SK-N-SH treated with all-trans-retinoic acid at 6 μM for 48 hours (cell line): ENCODE data around the gene MIR17HG.

Experiments used
- ATAC-seq: fragments of 200-7000 bp; cut with Tn5 transposase; 3 replicates; pipeline ENCODE4 v1.9.1; 2020; ENCODE audit warnings: mild to moderate bottlenecking, moderate library complexity
- ARNTL ChIP-seq: fragments of 450-650 bp; formaldehyde crosslinking; IDR thresholded peaks from 2 replicates; pipeline ENCODE4 v1.5.0; 2020; ENCODE audit warnings: low read depth, mild to moderate bottlenecking, moderate library complexity, borderline replicate concordance
- BACH2 ChIP-seq: fragments of 250-450 bp; sonication (Bioruptor Pico); IDR thresholded peaks from 2 replicates; pipeline ENCODE4 v1.9.0; 2021; ENCODE audit warnings: mild to moderate bottlenecking, borderline replicate concordance
- CSDC2 ChIP-seq: fragments of 250-450 bp; sonication (Bioruptor Pico); IDR thresholded peaks from 2 replicates; pipeline ENCODE4 v1.5.0; 2020; ENCODE audit warnings: mild to moderate bottlenecking, moderate library complexity
- CSRNP3 ChIP-seq: fragments of 250-450 bp; sonication (Bioruptor Pico); IDR thresholded peaks from 2 replicates; pipeline ENCODE4 v1.5.1; 2021; ENCODE audit warnings: mild to moderate bottlenecking, moderate library complexity
- ISL1 ChIP-seq: fragments of 250-450 bp; sonication (Bioruptor Pico); IDR thresholded peaks from 2 replicates; pipeline ENCODE4 v2.1.2; 2022; ENCODE audit warnings: mild to moderate bottlenecking, moderate library complexity
- OSR1 ChIP-seq: fragments of 250-450 bp; sonication (Bioruptor Pico); IDR thresholded peaks from 2 replicates; pipeline ENCODE4 v1.8.0; 2022; ENCODE audit warnings: moderate library complexity, mild to moderate bottlenecking, inconsistent platforms
- RARB ChIP-seq: fragments of 250-450 bp; sonication (Bioruptor Pico); IDR thresholded peaks from 2 replicates; pipeline ENCODE4 v1.8.0; 2021; ENCODE audit warnings: mild to moderate bottlenecking, moderate library complexity
- TOX ChIP-seq: fragments of 250-450 bp; sonication (Bioruptor Pico); IDR thresholded peaks from 2 replicates; pipeline ENCODE4 v1.8.0; 2021; ENCODE audit warnings: mild to moderate bottlenecking, moderate library complexity, borderline replicate concordance
- ZC3H10 ChIP-seq: fragments of 250-450 bp; sonication (Bioruptor Pico); IDR thresholded peaks from 2 replicates; pipeline ENCODE4 v1.5.1; 2021; ENCODE audit warnings: mild to moderate bottlenecking, moderate library complexity
- ZFP30 ChIP-seq: fragments of 450-650 bp; formaldehyde crosslinking; IDR thresholded peaks from 2 replicates; pipeline ENCODE4 v1.5.0; 2022; ENCODE audit warnings: mild to moderate bottlenecking, moderate library complexity
- ZNF565 ChIP-seq: fragments of 450-650 bp; formaldehyde crosslinking; conservative IDR thresholded peaks from 2 replicates; pipeline ENCODE4 v1.5.0; 2020; ENCODE audit warnings: low read depth, mild to moderate bottlenecking, moderate library complexity
- ZNF8 ChIP-seq: fragments of 450-650 bp; formaldehyde crosslinking; IDR thresholded peaks from 2 replicates; pipeline ENCODE4 v1.5.0; 2020; ENCODE audit warnings: mild to moderate bottlenecking, moderate library complexity
- TF ChIP-seq, protein P1 (sequence below): fragments of 250-450 bp; sonication (Bioruptor Pico); IDR thresholded peaks from 2 replicates; pipeline ENCODE4 v1.5.0; 2020; ENCODE audit warnings: mild to moderate bottlenecking, moderate library complexity
- TF ChIP-seq, protein P2 (sequence below): fragments of 250-450 bp; sonication (Bioruptor Pico); IDR thresholded peaks from 2 replicates; pipeline ENCODE4 v1.5.1; 2020; ENCODE audit warnings: low read depth, mild to moderate bottlenecking, moderate library complexity
- TF ChIP-seq, protein P3 (sequence below): fragments of 250-450 bp; sonication (Bioruptor Pico); IDR thresholded peaks from 2 replicates; pipeline ENCODE4 v1.8.0; 2021; ENCODE audit warnings: low read depth, mild to moderate bottlenecking, moderate library complexity, borderline replicate concordance
- TF ChIP-seq, protein P4 (sequence below): fragments of 250-450 bp; sonication (Bioruptor Pico); IDR thresholded peaks from 2 replicates; pipeline ENCODE4 v1.8.0; 2020; ENCODE audit warnings: mild to moderate bottlenecking, moderate library complexity, borderline replicate concordance

Gene MIR17HG

GRCh38 chr13:91348906-91349435 lies 1.5 kb downstream of the MIR17HG start:
- TF ChIP-seq, protein P1, sequence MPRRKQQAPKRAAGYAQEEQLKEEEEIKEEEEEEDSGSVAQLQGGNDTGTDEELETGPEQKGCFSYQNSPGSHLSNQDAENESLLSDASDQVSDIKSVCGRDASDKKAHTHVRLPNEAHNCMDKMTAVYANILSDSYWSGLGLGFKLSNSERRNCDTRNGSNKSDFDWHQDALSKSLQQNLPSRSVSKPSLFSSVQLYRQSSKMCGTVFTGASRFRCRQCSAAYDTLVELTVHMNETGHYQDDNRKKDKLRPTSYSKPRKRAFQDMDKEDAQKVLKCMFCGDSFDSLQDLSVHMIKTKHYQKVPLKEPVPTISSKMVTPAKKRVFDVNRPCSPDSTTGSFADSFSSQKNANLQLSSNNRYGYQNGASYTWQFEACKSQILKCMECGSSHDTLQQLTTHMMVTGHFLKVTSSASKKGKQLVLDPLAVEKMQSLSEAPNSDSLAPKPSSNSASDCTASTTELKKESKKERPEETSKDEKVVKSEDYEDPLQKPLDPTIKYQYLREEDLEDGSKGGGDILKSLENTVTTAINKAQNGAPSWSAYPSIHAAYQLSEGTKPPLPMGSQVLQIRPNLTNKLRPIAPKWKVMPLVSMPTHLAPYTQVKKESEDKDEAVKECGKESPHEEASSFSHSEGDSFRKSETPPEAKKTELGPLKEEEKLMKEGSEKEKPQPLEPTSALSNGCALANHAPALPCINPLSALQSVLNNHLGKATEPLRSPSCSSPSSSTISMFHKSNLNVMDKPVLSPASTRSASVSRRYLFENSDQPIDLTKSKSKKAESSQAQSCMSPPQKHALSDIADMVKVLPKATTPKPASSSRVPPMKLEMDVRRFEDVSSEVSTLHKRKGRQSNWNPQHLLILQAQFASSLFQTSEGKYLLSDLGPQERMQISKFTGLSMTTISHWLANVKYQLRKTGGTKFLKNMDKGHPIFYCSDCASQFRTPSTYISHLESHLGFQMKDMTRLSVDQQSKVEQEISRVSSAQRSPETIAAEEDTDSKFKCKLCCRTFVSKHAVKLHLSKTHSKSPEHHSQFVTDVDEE, result 0 out of 2 replicates have a peak, but pooled peaks have one; percentile 30
- TF ChIP-seq, protein P2, sequence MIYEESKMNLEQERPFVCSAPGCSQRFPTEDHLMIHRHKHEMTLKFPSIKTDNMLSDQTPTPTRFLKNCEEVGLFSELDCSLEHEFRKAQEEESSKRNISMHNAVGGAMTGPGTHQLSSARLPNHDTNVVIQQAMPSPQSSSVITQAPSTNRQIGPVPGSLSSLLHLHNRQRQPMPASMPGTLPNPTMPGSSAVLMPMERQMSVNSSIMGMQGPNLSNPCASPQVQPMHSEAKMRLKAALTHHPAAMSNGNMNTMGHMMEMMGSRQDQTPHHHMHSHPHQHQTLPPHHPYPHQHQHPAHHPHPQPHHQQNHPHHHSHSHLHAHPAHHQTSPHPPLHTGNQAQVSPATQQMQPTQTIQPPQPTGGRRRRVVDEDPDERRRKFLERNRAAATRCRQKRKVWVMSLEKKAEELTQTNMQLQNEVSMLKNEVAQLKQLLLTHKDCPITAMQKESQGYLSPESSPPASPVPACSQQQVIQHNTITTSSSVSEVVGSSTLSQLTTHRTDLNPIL (CRISPR knock-in tag), result no peak
- TF ChIP-seq, protein P3, sequence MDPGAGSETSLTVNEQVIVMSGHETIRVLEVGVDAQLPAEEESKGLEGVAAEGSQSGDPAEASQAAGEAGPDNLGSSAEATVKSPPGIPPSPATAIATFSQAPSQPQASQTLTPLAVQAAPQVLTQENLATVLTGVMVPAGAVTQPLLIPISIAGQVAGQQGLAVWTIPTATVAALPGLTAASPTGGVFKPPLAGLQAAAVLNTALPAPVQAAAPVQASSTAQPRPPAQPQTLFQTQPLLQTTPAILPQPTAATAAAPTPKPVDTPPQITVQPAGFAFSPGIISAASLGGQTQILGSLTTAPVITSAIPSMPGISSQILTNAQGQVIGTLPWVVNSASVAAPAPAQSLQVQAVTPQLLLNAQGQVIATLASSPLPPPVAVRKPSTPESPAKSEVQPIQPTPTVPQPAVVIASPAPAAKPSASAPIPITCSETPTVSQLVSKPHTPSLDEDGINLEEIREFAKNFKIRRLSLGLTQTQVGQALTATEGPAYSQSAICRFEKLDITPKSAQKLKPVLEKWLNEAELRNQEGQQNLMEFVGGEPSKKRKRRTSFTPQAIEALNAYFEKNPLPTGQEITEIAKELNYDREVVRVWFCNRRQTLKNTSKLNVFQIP (CRISPR knock-in tag), result 0 out of 2 replicates have a peak, but pooled peaks have one; percentile 64
- peak; percentile 70 for ATAC-seq

DNA sequence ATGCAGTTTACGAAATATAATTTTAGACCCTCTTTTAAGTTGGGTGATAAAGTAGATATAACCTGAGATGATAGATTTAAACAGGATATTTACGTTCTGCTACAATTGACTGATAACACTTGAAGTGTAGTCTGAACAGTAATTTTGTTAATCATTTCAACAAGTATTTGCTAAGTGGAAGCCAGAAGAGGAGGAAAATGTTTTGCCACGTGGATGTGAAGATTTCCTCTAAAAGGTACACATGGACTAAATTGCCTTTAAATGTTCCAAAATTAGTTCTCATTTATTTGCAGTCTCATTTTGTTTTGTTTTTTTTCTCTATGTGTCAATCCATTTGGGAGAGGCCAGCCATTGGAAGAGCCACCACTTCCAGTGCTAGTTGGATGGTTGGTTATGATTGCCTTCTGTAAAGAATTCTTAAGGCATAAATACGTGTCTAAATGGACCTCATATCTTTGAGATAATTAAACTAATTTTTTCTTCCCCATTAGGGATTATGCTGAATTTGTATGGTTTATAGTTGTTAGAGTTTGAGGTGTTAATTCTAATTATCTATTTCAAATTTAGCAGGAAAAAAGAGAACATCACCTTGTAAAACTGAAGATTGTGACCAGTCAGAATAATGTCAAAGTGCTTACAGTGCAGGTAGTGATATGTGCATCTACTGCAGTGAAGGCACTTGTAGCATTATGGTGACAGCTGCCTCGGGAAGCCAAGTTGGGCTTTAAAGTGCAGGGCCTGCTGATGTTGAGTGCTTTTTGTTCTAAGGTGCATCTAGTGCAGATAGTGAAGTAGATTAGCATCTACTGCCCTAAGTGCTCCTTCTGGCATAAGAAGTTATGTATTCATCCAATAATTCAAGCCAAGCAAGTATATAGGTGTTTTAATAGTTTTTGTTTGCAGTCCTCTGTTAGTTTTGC lies 2.8 kb downstream of the MIR17HG start:
- ATAC-seq, result no peak

More for the DNA sequence above, 2.8 kb downstream of the MIR17HG start:
- TF ChIP-seq ZNF565 (CRISPR knock-in tag) (no peak), ZC3H10 (CRISPR knock-in tag) (no peak), ZFP30 (CRISPR knock-in tag) (no peak), BACH2 (CRISPR knock-in tag) (no peak), ISL1 (CRISPR knock-in tag) (no peak), CSDC2 (CRISPR knock-in tag) (no peak), OSR1 (no peak), ARNTL (CRISPR knock-in tag) (no peak), RARB (no peak), CSRNP3 (no peak), TOX (CRISPR knock-in tag) (no peak), ZNF8 (CRISPR knock-in tag) (no peak)
- TF ChIP-seq, protein P4, sequence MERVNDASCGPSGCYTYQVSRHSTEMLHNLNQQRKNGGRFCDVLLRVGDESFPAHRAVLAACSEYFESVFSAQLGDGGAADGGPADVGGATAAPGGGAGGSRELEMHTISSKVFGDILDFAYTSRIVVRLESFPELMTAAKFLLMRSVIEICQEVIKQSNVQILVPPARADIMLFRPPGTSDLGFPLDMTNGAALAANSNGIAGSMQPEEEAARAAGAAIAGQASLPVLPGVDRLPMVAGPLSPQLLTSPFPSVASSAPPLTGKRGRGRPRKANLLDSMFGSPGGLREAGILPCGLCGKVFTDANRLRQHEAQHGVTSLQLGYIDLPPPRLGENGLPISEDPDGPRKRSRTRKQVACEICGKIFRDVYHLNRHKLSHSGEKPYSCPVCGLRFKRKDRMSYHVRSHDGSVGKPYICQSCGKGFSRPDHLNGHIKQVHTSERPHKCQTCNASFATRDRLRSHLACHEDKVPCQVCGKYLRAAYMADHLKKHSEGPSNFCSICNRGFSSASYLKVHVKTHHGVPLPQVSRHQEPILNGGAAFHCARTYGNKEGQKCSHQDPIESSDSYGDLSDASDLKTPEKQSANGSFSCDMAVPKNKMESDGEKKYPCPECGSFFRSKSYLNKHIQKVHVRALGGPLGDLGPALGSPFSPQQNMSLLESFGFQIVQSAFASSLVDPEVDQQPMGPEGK (CRISPR knock-in tag), result no peak
- TF ChIP-seq, protein P1, result no peak
- TF ChIP-seq, protein P3 (CRISPR knock-in tag), result no peak
- TF ChIP-seq, protein P2 (CRISPR knock-in tag), result no peak
